DND-41 (cell line): ENCODE measurements around the gene MED22.

ENCODE experiments used
- ATAC-seq: fragments of 200-7000 bp; cut with Tn5 transposase; 3 replicates; pipeline ENCODE4 v1.9.1; 2021; ENCODE audit warnings: low read depth; ENCODE audit not compliant: insufficient read depth
- DNase-seq: peaks from one replicate; pipeline ENCODE4 v3.0.0-alpha.2; 2020
- H2AFZ ChIP-seq: 2 replicates; pipeline ENCODE4 v1.6.0; 2012; ENCODE audit warnings: low read depth, low read length
- H3K27ac ChIP-seq: 2 replicates; pipeline ENCODE4 v1.5.1; 2012; ENCODE audit warnings: low read length, inconsistent platforms
- H3K27me3 ChIP-seq: fragments of 200-600 bp; sonication (generic); 2 replicates; pipeline ENCODE4 v1.6.0; 2012; ENCODE audit warnings: low read length, mild to moderate bottlenecking, inconsistent platforms; ENCODE audit not compliant: insufficient read depth, poor library complexity
- H3K36me3 ChIP-seq: 2 replicates; pipeline ENCODE4 v1.5.1; 2012; ENCODE audit warnings: low read length, inconsistent platforms; ENCODE audit not compliant: insufficient read depth
- H3K4me1 ChIP-seq: 2 replicates; pipeline ENCODE4 v1.5.1; 2012; ENCODE audit warnings: mild to moderate bottlenecking, low read length; ENCODE audit not compliant: insufficient read depth
- H3K4me2 ChIP-seq: 2 replicates; pipeline ENCODE4 v1.6.0; 2012; ENCODE audit warnings: mild to moderate bottlenecking, moderate library complexity, low read length, inconsistent platforms; ENCODE audit not compliant: insufficient read depth
- H3K4me3 ChIP-seq, 2 experiments: fragments of 200-600 bp in 1 of 2; shearing (Covaris generic) in 1 of 2; 2 replicates each; pipeline ENCODE4 v1.5.1; 2012 to 2016; ENCODE audit warnings: inconsistent platforms in 2 of 2, low read length in 2 of 2, mild to moderate bottlenecking in 2 of 2, low read depth in 1 of 2, moderate library complexity in 1 of 2
- H3K79me2 ChIP-seq: 2 replicates; pipeline ENCODE4 v1.6.0; 2012; ENCODE audit warnings: low read length, inconsistent platforms; ENCODE audit not compliant: insufficient read depth
- H3K9ac ChIP-seq: 2 replicates; pipeline ENCODE4 v1.6.0; 2012; ENCODE audit warnings: low read depth, mild to moderate bottlenecking, inconsistent platforms, low read length, moderate library complexity
- H3K9me3 ChIP-seq: 2 replicates; pipeline ENCODE4 v1.5.1; 2012; ENCODE audit warnings: low read length, moderate library complexity, mild to moderate bottlenecking, inconsistent platforms; ENCODE audit not compliant: insufficient read depth, severe bottlenecking
- H4K20me1 ChIP-seq: 2 replicates; pipeline ENCODE4 v1.6.0; 2012; ENCODE audit warnings: low read length; ENCODE audit not compliant: insufficient read depth
- EZH2 ChIP-seq: IDR thresholded peaks from 3 replicates; pipeline ENCODE4 v1.6.1; 2012; ENCODE audit warnings: borderline replicate concordance, low read depth, mild to moderate bottlenecking, moderate library complexity, low read length, inconsistent platforms; ENCODE audit not compliant: severe bottlenecking
- TF ChIP-seq, protein P1 (sequence below): IDR thresholded peaks from 2 replicates; pipeline ENCODE4 v1.5.1; 2012; ENCODE audit warnings: borderline replicate concordance, low read length, moderate library complexity, mild to moderate bottlenecking; ENCODE audit not compliant: poor library complexity, severe bottlenecking; ENCODE audit errors: extremely low read depth

The MED22 gene

DNA sequence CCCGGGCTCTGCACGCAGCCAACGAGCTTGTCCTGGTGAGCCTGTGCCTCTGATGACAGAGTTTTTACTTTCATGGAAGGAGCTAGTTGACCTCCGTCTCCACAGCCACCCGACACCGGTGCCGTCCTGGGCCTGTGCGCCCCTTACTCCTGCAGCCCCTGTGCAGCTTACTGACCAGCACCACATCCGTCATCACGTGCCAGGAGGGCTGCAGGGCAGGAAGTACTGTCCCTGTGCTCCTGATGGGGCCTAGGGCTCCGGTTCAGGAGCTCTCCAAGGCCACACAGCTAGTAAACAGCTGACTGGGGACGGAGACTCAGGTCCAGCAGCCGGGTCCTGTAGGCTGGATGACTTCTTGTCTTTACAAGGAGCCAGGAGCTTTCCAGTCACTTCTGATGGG is 38.4 kb upstream of the MED22 start:
- TF ChIP-seq, protein P1, sequence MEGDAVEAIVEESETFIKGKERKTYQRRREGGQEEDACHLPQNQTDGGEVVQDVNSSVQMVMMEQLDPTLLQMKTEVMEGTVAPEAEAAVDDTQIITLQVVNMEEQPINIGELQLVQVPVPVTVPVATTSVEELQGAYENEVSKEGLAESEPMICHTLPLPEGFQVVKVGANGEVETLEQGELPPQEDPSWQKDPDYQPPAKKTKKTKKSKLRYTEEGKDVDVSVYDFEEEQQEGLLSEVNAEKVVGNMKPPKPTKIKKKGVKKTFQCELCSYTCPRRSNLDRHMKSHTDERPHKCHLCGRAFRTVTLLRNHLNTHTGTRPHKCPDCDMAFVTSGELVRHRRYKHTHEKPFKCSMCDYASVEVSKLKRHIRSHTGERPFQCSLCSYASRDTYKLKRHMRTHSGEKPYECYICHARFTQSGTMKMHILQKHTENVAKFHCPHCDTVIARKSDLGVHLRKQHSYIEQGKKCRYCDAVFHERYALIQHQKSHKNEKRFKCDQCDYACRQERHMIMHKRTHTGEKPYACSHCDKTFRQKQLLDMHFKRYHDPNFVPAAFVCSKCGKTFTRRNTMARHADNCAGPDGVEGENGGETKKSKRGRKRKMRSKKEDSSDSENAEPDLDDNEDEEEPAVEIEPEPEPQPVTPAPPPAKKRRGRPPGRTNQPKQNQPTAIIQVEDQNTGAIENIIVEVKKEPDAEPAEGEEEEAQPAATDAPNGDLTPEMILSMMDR: no peak
- no peak for TF ChIP-seq EZH2
- no peak for DNase-seq
- no peak overlapping the region for H3K9ac ChIP-seq
- no peak overlapping the region for H2AFZ ChIP-seq
- no peak overlapping the region for H3K4me2 ChIP-seq
- no peak for ATAC-seq
- H3K79me2 ChIP-seq: no peaks in the 10 kb centered on the region
- H3K4me3 ChIP-seq: no peak overlapping the region
- no peaks in the 10 kb centered on the region for H3K36me3 ChIP-seq
- no peak overlapping the region for H3K27ac ChIP-seq
- H4K20me1 ChIP-seq: no peaks in the 10 kb centered on the region
- H3K4me1 ChIP-seq: no peaks in the 10 kb centered on the region
- H3K9me3 ChIP-seq: no peaks in the 10 kb centered on the region
- H3K27me3 ChIP-seq: no peaks in the 10 kb centered on the region

DNA sequence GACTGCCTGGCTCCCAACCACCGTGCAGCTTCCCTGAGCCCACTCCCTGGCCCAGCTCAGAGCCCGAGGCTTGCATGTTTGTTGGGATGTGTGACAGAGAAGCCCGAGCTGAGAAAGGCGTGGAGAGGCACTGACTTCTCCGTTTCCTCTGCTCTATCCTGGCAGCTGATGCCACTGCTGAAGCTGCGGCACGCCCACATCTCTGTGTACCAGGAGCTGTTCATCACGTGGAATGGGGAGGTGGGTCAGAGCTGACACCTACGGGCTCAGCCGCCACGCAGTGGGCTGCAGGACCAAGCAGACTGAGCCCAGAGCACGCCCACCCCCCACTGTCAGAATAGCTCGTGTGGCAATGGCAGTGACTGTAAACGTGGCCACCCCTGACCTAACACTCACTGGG is 37.5 kb upstream of the MED22 start:
- H3K4me3 ChIP-seq: no peak overlapping the region
- no peaks in the 10 kb centered on the region for H3K27me3 ChIP-seq
- H4K20me1 ChIP-seq: no peaks in the 10 kb centered on the region
- no peak overlapping the region for H3K4me2 ChIP-seq
- no peaks in the 10 kb centered on the region for H3K9me3 ChIP-seq
- H3K36me3 ChIP-seq: no peaks in the 10 kb centered on the region
- DNase-seq: no peak
- H3K9ac ChIP-seq: no peak overlapping the region
- H2AFZ ChIP-seq: no peak overlapping the region
- no peak for TF ChIP-seq EZH2
- TF ChIP-seq, protein P1: no peak
- H3K27ac ChIP-seq: no peak overlapping the region
- no peaks in the 10 kb centered on the region for H3K79me2 ChIP-seq
- no peaks in the 10 kb centered on the region for H3K4me1 ChIP-seq
- ATAC-seq: no peak

DNA sequence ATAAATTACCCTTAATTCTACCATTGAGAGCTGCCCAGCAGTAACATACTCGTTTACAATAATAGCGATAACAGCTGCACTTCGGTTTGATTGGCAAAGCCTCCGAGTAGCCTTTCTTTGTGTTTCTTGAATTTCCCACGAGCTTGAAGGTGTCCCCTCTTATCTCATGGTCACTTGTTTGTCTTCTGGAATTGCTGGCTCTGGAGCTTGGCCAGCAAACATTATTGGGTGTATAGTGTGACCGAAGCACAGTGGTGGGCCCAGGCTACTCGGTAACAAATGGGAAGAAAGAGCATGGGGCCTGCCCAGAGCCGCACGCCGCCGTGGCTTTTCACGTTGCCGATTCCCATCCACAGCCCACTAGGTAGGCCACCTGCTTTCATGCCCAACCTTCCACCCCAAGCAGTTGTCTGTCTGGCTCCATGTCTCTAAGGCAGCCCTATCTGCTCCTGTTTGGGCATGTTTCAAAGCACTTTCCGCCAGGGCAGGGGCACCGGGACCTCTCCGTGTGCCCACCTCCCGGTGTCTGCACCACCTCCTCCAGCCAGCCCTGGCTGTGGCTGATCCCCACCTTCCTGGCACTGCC is 36.9 kb upstream of the MED22 start:
- Histone ChIP-seq H3K4me2 (no peak overlapping the region), H3K9ac (no peak overlapping the region), H4K20me1 (no peaks in the 10 kb centered on the region), H3K79me2 (no peaks in the 10 kb centered on the region), H3K4me3 (no peak overlapping the region), H3K9me3 (no peaks in the 10 kb centered on the region), H2AFZ (no peak overlapping the region), H3K36me3 (no peaks in the 10 kb centered on the region), H3K27me3 (no peaks in the 10 kb centered on the region), H3K27ac (no peak overlapping the region), H3K4me1 (no peaks in the 10 kb centered on the region)
- TF ChIP-seq EZH2: no peak
- TF ChIP-seq, protein P1: no peak
- no peak for DNase-seq
- no peak for ATAC-seq

DNA sequence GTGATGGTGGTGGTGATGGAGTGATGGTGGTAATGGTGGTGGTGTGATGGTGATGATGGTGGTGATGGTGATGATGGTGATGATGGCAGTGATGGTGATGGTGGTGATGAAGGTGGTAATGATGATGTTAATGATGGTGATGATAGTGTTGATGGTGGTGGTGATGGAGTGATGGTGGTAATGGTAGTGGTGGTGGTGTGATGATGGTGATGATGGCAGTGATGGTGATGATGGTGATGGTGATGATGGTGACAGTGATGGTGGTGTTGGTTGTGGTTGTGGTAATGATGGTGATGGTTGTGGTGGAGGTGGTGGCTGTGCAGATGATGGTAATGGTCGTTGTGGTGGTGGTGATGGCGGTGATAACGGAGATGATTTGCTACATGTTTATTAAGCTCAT is 35.5 kb upstream of the MED22 start:
- no peak overlapping the region for H2AFZ ChIP-seq
- no peak overlapping the region for H3K9ac ChIP-seq
- no peaks in the 10 kb centered on the region for H3K4me1 ChIP-seq
- ATAC-seq (no peak), DNase-seq (no peak)
- H3K36me3 ChIP-seq: no peaks in the 10 kb centered on the region
- H3K79me2 ChIP-seq: no peaks in the 10 kb centered on the region
- no peak overlapping the region for H3K4me3 ChIP-seq
- no peaks in the 10 kb centered on the region for H4K20me1 ChIP-seq
- H3K4me2 ChIP-seq: no peak overlapping the region
- H3K27ac ChIP-seq: no peak overlapping the region
- no peaks in the 10 kb centered on the region for H3K27me3 ChIP-seq
- H3K9me3 ChIP-seq: no peaks in the 10 kb centered on the region
- TF ChIP-seq EZH2: no peak
- TF ChIP-seq, protein P1: no peak
